ENCODE results near the gene VWC2.

The VWC2 gene

DNA sequence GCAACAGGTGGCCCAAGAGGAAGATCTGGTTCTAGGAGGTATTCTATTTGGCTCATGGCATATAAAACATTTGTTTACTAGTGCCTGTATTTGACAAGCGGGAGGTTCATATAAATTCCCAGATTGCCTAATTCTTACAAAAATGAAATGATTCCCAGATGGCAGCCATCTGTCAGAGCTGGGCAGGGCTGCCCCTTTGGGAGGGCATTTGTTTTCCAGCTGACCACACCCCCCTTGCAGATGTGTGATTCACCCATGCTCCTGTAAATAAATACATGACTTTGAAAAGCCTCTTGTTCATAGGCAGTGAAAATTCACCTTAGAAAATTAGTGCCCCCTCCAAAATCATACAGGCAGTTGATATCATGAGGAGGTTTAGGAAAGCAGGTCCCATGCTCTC, 8.6 kb downstream of the VWC2 start:
- TF ChIP-seq, protein P1, sequence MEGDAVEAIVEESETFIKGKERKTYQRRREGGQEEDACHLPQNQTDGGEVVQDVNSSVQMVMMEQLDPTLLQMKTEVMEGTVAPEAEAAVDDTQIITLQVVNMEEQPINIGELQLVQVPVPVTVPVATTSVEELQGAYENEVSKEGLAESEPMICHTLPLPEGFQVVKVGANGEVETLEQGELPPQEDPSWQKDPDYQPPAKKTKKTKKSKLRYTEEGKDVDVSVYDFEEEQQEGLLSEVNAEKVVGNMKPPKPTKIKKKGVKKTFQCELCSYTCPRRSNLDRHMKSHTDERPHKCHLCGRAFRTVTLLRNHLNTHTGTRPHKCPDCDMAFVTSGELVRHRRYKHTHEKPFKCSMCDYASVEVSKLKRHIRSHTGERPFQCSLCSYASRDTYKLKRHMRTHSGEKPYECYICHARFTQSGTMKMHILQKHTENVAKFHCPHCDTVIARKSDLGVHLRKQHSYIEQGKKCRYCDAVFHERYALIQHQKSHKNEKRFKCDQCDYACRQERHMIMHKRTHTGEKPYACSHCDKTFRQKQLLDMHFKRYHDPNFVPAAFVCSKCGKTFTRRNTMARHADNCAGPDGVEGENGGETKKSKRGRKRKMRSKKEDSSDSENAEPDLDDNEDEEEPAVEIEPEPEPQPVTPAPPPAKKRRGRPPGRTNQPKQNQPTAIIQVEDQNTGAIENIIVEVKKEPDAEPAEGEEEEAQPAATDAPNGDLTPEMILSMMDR (conservative IDR thresholded peaks at IDR 0.05; ENCODE audit: low read depth, low read length): no peak
- no peak for DNase-seq (ENCODE audit: low read depth)
- no peak overlapping the region for H3K4me3 ChIP-seq (ENCODE audit: low read depth, low read length)

DNA sequence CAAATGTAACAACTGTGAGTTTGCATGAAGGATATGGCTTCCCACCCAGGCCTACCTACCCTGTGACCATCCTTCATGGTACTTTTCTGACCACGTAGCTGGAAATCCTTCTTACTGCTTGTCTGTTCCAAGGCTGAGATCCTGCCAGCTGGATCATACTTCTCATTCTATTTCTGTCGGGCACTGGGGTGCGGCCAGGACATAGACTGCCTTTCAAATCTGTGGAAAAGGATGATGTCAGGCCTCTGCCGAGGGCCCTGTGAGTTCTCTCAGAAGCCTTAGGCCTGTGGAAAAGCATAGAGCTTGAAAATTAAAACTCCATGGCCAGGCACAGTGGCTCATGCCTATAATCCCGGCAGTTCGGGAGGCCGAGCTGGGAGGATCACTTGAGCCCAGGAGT, 10.0 kb downstream of the VWC2 start:
- no peak for DNase-seq (ENCODE audit: low read depth)
- H3K4me3 ChIP-seq (ENCODE audit: low read depth, low read length): no peak overlapping the region
- TF ChIP-seq, protein P1 (conservative IDR thresholded peaks at IDR 0.05; ENCODE audit: low read depth, low read length): no peak

DNA sequence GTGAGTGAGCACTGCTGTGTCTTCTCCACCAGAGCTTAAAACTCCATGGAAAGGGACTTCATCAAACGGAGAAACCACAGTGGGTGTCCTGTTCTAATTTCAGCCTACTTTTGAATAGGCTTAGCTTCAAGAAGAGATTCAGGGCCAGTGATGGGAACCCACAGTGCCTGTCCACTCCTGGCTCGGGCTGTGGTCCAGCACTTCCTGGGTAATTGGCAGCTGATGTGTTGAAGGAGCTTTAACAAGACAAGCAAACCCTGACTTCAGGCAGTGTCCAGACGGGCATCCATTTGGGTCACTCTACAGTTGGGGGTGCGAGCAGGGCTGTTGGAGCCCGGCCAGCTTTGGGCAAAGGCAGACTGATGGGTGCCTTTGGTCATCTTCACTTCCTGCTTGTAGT, 14.5 kb downstream of the VWC2 start:
- TF ChIP-seq, protein P1 (conservative IDR thresholded peaks at IDR 0.05; ENCODE audit: low read depth, low read length): no peak
- H3K4me3 ChIP-seq (ENCODE audit: low read depth, low read length): no peak overlapping the region
- DNase-seq (ENCODE audit: low read depth): no peak

DNA sequence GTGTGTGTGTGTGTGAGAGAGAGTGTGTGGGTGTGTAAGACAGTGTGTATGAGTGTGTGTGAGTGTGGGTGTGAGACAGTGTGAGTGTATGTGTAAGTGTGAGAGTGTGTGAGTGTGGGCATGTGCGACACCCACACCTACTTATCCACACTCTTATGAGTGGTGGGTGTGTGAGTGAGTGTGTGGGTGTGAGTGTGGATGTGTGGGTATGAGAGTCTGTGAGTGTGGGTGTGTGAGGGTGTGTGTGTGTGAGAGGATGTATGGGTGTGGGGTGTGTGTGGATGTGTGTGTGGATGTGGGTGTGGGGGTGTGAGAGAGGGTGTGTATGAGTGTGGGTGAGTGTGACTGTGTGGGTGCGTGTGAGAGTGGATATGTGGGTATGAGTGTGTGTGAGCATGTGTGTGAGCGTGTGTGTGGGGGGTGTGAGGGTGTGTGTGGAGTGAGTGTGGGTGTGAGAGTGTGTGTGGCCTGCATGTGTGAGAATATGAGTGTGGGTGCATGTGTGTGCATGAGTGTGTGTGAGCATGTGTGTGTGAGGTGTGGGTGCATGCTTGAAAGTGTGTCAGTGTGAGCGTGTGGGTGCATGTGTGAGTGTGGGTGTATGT, 15.1 kb downstream of the VWC2 start:
- TF ChIP-seq, protein P1 (conservative IDR thresholded peaks at IDR 0.05; ENCODE audit: low read depth, low read length): no peak
- DNase-seq (ENCODE audit: low read depth): no peak
- H3K4me3 ChIP-seq (ENCODE audit: low read depth, low read length): no peak overlapping the region

DNA sequence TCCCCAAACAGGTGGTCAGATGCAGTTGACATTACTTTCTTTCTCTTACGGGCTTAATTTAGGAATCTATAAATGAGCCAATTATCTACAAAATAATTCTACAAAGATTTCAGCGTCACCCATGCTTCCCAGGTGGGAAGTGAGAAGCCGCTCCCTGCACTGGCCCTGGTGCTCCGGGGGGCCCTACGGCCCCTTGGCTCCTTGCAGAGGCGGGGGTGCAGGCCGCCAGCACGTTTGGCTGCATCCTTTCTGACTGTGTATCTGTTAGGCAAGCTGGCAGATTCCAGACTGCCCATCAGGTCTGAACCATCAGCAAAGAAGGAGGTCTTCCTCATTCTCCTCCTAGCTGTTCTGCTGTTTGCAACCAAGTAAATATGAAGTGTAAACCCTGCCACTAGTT, 16.3 kb downstream of the VWC2 start:
- no peak overlapping the region for H3K4me3 ChIP-seq (ENCODE audit: low read depth, low read length)
- TF ChIP-seq, protein P1 (conservative IDR thresholded peaks at IDR 0.05; ENCODE audit: low read depth, low read length): no peak
- DNase-seq (ENCODE audit: low read depth): no peak

DNA sequence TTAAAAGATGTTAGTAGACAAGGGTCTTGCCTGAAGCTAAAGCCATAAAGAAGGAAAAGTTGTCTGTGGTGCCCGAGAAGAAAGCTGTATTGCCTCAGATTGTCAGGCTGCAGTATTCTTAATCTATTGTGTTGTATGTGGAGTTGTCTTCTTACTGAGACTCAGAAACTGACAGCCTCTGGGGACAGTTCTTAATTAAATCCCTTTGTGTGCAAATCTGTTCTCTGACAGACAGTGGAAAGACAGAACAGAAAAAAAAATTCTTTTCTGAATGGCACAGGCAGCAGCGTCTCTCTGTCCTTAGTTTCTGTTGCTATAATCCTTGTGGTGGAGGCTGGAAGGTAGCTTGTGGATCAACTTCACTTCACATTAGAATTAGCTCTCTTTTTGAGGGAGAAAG, 16.8 kb downstream of the VWC2 start:
- no peak overlapping the region for H3K4me3 ChIP-seq (ENCODE audit: low read depth, low read length)
- no peak for DNase-seq (ENCODE audit: low read depth)
- TF ChIP-seq, protein P1 (conservative IDR thresholded peaks at IDR 0.05; ENCODE audit: low read depth, low read length): no peak

DNA sequence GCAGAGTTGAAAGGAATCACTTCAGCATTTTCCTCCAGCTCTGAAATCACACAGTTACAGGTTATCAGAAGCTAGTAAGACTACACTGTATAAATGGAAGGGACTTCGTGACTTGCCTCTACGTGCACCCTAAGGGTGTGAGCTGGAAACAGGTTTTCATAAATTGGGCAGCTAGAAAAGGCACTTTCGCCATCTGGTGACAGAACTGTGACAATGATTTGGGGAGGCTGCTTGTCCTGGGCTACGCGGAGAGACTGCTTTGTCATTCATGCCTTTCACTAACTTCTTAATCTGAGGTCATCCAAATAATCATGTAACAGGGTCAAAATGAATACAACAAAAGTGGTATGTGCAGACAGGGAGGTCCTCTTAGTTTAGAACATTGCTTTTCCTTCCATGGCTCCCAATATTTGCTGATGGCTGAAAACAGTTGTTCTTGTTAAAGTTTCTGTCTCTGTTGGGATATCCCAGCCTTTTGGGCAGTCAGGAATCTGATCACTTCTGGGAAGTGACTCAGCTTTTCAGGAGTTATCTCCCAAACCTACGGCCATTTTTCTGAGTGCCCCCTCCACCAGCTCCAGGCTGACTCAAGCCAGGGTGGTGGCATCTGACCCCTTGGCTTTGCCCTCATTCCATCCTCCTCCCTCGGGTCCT, 17.8 kb downstream of the VWC2 start:
- no peak overlapping the region for H3K4me3 ChIP-seq (ENCODE audit: low read depth, low read length)
- TF ChIP-seq, protein P1 (conservative IDR thresholded peaks at IDR 0.05; ENCODE audit: low read depth, low read length): no peak
- DNase-seq (ENCODE audit: low read depth): no peak
